ENCODE data around the gene FETUB.

FETUB gene

GRCh38 chr3:186639778-186640472, at the start of gene FETUB:
Gene FETUB (plus strand): TSS chr3:186640399. CDS start chr3:186640461, 62 bp downstream.
- no peak for DNase-seq

GRCh38 chr3:186590580-186591295, 49.5 kb upstream of the FETUB start:
- no peak for DNase-seq

- DNase-seq = no peak
Observed at GRCh38 chr3:186592682-186593081, 47.5 kb upstream of the FETUB start.

- no peak for DNase-seq
Observed at GRCh38 chr3:186593862-186594261, 46.3 kb upstream of the FETUB start.

GRCh38 chr3:186594591-186595113, 45.5 kb upstream of the FETUB start:
- no peak for DNase-seq

- DNase-seq = no peak
Observed at GRCh38 chr3:186596568-186597287, 43.5 kb upstream of the FETUB start.

GRCh38 chr3:186598108-186598784, 42.0 kb upstream of the FETUB start:
- DNase-seq = no peak

- DNase-seq = no peak
Observed at GRCh38 chr3:186598794-186599141, 41.4 kb upstream of the FETUB start.

GRCh38 chr3:186599142-186599784, 40.9 kb upstream of the FETUB start:
- no peak for DNase-seq

- no peak for DNase-seq
Observed at GRCh38 chr3:186599785-186600166, 40.4 kb upstream of the FETUB start.

GRCh38 chr3:186600896-186601295, 39.3 kb upstream of the FETUB start:
- no peak for DNase-seq

GRCh38 chr3:186603159-186603558, 37.0 kb upstream of the FETUB start:
- DNase-seq = no peak

GRCh38 chr3:186605078-186605477, 35.1 kb upstream of the FETUB start:
- DNase-seq = no peak

- no peak for DNase-seq
Observed at GRCh38 chr3:186605561-186606545, 34.3 kb upstream of the FETUB start.

GRCh38 chr3:186608624-186609215, 31.5 kb upstream of the FETUB start:
- no peak for DNase-seq

GRCh38 chr3:186609247-186609868, 30.8 kb upstream of the FETUB start:
- no peak for DNase-seq

- DNase-seq = no peak
Observed at GRCh38 chr3:186612065-186612464, 28.1 kb upstream of the FETUB start.

- no peak for DNase-seq
Observed at GRCh38 chr3:186612721-186613636, 27.2 kb upstream of the FETUB start, which contains the start of gene AHSG. Gene AHSG (plus strand): TSS chr3:186613060. CDS start chr3:186613142, 82 bp downstream.

- DNase-seq = no peak
Observed at GRCh38 chr3:186613637-186614265, 26.4 kb upstream of the FETUB start.
